ENCODE results near the gene SECISBP2.
"Not testable (repeated sequence)": the region's sequence is repeated elsewhere in the genome, so short reads cannot be mapped to it uniquely, and the experiment has no call there.

The SECISBP2 gene

GRCh38 chr9:89318123-89319014 lies at the start of gene SECISBP2:
TSS of gene SECISBP2 (plus strand) at chr9:89318500. CDS start at chr9:89318577, 77 bp downstream.
- DNase-seq: peak; percentile 96

GRCh38 chr9:89273528-89274279 lies 44.6 kb upstream of the SECISBP2 start:
- no peak for DNase-seq

GRCh38 chr9:89274838-89275237 lies 43.5 kb upstream of the SECISBP2 start:
- DNase-seq: no peak

GRCh38 chr9:89276040-89276439 lies 42.3 kb upstream of the SECISBP2 start:
- not testable (repeated sequence) for DNase-seq

- DNase-seq: no peak
Observed at GRCh38 chr9:89277043-89277442, 41.3 kb upstream of the SECISBP2 start.

GRCh38 chr9:89277454-89277853 lies 40.8 kb upstream of the SECISBP2 start:
- no peak for DNase-seq

GRCh38 chr9:89278551-89278950 lies 39.7 kb upstream of the SECISBP2 start:
- DNase-seq: no peak

GRCh38 chr9:89278997-89279739 lies 39.1 kb upstream of the SECISBP2 start:
- DNase-seq: peak; percentile 36

GRCh38 chr9:89281106-89281505 lies 37.2 kb upstream of the SECISBP2 start:
- DNase-seq: no peak

GRCh38 chr9:89282248-89282968 lies 35.9 kb upstream of the SECISBP2 start:
- peak; percentile 2 for DNase-seq

- no peak for DNase-seq
Observed at GRCh38 chr9:89284076-89284475, 34.2 kb upstream of the SECISBP2 start.

- no peak for DNase-seq
Observed at GRCh38 chr9:89291741-89292140, 26.6 kb upstream of the SECISBP2 start.

GRCh38 chr9:89293014-89293413 lies 25.3 kb upstream of the SECISBP2 start:
- no peak for DNase-seq

- no peak for DNase-seq
Observed at GRCh38 chr9:89295400-89295799, 22.9 kb upstream of the SECISBP2 start.

GRCh38 chr9:89301996-89302395 lies 16.3 kb upstream of the SECISBP2 start:
- DNase-seq: not testable (repeated sequence)

GRCh38 chr9:89304020-89304833 lies 14.1 kb upstream of the SECISBP2 start:
- DNase-seq: no peak

- no peak for DNase-seq
Observed at GRCh38 chr9:89304834-89305188, 13.5 kb upstream of the SECISBP2 start.

- DNase-seq: no peak
Observed at GRCh38 chr9:89305868-89306267, 12.4 kb upstream of the SECISBP2 start.

GRCh38 chr9:89309166-89309565 lies 9.1 kb upstream of the SECISBP2 start:
- no peak for DNase-seq

GRCh38 chr9:89309608-89310474 lies 8.5 kb upstream of the SECISBP2 start:
- no peak for DNase-seq
